ENCODE measurements around the gene APBA3.

The APBA3 gene, protein sequence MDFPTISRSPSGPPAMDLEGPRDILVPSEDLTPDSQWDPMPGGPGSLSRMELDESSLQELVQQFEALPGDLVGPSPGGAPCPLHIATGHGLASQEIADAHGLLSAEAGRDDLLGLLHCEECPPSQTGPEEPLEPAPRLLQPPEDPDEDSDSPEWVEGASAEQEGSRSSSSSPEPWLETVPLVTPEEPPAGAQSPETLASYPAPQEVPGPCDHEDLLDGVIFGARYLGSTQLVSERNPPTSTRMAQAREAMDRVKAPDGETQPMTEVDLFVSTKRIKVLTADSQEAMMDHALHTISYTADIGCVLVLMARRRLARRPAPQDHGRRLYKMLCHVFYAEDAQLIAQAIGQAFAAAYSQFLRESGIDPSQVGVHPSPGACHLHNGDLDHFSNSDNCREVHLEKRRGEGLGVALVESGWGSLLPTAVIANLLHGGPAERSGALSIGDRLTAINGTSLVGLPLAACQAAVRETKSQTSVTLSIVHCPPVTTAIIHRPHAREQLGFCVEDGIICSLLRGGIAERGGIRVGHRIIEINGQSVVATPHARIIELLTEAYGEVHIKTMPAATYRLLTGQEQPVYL

DNA sequence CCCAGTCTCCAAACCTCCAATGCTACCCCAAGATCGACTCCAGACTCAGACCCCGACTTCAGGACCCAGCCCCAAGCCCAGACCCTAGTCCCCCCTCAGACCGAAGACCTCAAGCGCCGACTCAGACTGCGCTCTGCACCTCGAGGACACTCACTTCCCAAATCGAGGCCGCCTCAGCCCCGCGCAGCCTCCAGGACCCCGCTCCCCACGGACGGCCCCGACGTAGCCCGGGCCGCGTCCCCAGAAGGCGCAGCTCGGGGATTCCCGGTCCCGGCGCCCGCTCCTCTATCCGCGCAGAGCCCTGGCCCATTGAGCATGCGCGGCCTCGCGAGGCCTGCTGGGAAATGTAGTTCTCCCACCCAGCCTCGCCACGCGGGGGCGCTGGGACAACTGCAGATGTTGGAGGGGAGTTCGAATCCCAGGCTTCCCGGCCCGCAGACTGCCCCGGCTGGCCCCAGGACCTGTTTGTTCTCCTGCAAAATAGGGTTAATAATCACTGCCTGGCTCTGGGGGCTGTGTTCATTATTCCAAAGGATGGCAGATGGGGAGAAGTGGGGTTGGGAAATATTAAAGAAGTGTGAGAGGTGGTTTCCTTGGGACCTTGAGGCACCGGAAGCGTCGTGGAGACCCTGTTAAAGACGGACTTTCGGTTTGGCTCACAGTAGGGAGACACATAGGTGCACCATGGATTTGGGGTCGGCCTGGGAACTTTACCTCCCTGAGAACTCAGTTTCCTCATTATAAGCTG lies at the start of gene APBA3:
Gene APBA3, minus strand, starts transcription at position 311 of the 748 bp plus-strand sequence. CDS start 1,428 bp downstream, outside the sequence.
- peak; percentile 96 for DNase-seq

DNA sequence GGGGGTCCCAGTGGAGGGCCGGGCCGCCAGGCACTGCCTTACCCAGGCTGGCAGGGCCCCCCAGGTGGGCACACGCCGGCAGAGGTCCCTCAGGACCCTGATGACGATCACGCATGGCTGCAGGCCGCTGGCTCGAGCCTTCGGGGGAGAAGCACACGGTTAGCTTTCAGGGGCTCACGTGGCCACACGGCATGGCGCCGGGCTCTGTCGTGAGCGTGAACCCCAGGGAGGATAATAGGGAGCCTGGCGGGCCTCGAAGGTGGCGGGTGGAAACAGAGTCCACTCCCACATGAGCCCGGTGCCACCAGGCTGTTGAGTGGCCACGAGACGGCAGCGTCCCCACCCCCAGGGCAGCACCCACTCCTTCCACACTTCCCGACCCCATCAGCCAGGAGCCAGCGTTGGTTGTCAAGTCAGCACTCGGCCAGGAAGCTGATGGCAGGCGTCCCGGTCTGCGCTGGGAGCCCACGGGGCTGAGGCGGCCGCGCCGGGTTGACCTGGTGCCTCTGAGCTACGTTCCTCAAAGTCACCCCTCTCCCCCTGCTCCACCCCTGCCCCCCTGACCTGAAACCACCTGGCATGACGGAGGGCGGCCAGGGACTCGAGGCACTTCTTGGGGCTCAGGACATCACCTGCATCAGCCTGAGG lies 49.3 kb upstream of the APBA3 start:
- DNase-seq = no peak

DNA sequence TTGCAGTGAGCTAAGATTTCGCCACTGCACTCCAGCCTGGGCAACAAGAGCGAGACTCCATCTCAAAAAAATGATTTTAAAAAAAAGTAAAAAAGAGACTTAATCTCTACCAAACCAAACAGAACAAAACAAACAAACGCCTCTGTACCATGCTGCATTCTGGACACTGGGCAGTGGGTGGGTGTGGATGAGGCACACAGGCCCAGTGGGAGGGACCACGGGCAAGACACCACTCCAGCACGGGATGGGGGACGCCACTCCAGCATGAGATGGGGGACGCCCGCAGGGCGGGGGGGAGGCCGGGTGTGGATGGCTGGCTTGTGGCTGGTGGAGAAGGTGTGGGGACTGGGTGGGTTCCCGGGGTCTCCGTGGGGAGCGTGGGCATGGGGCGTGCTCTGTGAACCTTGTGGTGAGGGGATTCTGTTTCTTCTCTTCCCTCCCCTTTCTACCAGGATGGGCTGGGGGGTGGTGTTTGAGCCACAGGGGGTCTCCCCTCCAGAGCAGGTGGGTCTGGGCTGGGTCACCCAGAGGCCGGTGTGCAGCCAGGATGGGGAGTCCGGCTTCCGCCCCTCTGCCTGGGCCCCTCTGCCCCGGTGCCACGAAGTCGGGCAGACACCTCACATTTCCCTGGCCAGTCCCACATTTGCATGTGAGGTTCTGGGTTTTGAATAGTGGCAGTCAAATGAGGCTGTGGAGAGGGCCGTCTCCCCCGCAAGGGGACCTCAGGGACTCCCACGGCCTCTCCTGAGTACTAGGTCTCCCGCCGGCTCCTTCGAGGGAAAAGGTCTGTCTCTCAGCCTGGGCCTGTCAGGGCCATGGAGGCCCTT lies 48.6 kb upstream of the APBA3 start:
- DNase-seq = no peak

DNA sequence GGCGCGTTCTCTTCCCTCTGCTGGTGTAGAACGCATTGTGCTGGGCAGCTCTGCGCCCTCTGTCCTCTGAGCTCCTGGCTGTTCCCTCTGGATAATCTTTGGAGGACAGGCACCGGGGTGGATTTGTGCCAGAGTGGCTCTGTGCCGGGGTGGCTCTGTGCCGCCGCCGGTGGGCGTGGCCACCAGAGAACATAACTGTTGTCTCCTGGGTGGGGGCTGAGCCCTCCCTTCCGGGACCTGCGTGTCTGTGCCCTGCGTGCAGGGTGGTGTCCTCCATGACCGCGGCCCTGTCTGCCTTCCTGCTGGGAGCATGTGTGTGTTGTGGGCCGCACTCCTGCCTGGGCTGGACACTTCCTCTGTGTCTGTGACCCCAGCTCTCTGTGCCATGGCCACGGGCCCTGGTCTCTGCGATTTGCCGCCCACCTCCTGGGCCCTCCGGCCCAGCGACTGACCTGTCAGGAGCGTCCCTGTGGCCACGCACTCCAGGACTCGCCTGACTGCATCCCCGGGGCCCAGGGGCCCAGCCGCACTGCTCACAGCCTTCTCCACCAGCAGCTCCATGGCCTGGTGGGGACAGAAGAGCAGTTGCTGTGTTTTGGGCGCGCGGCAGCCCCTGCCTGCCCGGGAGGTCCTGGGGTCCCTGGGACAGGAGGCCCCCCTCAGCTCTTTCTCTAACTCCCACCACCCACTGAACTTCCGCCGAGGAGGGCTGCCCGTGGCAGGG lies 47.1 kb upstream of the APBA3 start:
- no peak for DNase-seq

DNA sequence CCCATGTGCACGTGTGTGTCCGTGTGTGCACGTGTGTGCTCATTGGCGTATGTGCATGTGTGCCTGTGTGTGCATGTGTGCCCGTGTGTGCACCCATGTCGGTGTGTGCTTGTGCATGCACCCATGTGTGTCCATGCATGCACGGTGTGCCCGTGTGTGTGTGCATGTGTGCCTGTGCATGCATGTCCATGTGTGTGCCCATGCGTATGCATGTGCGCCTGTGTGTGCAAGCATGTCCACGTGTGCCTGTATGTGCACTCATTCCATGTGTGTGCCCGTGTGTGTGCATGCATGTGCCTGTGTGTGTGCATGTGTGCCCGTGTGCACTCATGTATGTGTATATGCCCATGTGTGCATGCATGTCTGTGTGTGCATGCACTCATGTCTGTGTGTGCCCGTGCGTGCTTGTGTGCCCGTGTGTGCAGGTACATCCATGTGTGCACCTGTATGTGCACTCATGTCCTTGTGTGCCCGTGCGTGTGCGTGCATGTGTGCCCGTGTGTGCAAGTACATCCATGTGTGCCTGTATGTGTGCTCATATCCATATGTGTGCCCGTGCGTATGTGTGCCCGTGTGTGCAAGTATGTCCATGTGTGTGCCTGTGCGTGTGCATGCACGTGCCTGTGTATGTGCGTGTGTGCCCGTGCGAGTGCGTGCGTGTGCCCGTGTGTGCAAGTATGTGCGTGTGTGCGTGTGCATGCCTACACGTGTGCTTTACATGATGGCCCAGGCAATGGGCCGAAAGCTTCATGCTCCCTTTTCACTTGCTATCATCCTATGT lies 46.3 kb upstream of the APBA3 start:
- no peak for DNase-seq

DNA sequence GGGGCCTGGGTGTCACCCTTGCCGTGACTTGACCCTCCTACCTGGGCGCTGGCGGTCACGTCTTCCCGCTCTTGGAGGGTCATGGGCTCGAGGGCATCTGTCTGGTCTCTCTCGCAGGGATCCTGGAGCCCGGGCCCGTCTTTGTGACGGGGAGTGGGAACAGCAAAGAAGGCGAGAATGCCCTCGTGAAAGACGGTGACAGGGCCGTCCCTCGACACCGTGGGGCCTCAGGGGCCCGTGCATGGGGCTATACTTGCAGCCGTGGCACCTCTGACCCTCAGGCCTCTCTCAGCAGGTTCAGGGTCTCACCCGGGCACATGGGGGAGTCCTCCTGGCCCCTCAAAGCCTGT lies 45.6 kb upstream of the APBA3 start:
- no peak for DNase-seq

DNA sequence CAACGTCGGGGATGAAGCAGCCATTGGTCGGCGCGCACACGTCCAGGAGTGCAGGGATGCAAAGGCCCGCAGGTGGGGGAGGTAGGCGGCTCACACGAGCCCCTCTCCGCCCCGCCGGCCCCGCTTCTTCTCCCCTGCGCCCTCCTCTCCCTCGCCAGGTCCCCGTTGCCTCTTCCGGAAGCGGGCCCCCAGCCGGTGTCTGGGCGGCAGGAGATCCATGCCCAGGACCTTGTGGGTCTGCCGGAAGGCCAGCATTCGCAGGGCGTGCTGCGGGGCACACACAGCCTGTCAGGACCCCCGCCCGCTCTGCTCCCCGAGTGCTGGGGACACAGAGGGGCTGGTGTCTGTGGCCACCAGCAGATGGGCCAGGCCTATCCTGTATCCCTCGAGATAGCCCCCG lies 44.4 kb upstream of the APBA3 start:
- no peak for DNase-seq

DNA sequence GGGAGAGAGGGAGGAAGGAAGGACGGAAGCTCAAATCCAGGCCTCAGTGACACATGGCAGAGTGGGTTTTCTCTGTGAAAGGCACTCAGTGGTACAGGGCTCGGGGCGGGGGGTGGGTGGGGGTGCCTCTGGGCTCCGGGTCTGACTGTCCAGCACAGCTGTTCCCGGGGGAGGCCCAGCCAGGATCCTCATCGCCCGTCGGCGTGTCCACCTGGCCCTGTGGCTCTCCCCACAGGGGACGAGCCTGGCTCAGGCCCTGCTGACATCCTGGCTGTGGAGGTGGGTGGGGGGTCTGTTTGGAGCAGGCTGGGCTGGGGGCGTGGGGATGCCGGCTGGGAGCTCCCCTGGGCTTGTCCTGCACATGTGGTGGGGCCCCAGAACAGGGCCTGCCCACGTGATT lies 42.9 kb upstream of the APBA3 start:
- DNase-seq = no peak

DNA sequence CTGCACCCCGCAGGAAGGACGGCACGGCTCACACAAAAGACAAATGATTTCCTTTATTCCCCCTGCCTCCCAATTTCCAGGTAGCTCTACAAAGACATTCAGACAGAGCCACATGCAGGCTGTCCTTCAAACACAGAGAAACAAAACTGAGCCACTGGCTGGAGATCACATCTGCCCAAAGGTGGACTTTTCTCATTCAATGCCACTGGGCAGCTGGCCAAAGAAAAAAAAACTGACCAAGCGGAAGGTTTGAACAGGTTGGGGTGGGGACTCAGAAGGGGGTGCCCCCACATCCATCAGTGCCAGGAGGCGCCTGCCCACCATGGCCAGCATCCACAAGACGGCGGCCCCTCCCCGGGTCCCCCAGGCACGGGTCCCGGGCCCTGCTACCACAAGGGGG lies 42.5 kb upstream of the APBA3 start:
- no peak for DNase-seq

DNA sequence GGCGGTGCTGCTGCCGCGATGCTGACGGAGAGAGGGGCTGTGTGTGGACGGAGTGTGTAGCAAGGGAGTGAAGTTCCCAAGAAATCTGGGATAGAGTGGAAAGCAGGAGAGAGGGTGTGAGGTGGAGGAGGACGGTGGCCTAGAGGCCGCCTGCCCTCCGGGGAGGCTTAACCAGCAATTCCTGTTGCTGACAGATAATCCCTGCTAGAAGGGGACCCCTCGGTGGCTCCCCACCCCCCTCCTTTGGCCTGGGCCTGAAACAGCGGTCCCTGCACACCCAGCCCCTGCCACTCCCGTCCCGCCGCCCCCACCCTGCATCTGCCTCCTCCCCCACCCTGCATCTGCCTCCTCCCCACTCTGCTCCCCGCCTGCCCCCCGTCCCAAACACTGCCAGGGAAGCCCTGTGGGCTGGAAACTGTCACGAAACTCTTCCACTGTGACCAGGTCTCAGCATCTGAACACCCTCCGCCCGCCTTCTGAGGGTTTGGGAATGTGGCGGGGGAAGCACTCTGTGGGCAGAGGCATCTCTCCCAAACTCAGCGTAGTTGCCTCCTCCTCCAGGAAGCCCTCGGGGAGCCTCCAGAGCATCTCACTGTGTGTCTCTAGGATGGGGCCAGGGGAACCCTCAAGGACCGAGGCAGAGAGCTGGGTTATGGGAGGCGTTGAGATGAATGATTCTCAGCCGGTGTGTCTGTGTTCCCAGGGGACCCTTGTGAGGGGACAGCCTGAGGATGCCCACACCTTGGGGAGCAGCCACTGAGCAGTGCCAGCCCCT lies 41.8 kb upstream of the APBA3 start:
- DNase-seq = no peak

DNA sequence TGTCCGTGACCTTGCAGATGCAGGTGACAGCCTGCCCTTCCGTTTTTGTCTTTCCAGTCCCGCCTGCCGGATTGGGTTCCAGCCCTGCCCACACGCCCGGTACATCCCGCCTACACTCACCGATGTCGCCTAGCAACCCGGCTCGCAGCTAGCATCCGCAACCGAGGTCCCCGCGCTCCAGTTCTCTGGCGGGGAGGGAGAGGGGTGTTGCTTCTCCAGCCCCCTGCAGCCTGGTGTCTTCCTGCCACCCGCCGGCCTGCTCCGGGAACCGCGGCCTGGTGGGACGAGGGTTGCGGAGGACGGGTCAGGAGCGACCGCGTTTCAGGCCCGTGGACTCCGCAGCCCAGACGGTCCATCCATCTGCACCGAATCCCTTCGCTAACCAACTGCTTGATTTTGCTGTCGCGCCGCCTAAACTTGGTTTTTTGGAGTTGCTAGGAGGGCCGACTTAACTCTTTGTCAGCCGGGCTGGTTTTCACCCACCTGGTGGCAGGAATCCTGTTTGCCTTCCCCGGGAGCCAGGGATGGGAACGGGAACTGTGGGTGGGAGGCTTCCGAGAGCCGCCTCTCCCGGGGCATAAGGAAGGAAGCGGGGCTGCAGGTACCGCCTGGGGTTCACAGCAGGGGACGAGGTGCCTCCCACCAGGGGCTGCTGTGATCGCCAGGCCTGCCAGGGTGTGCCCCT lies 40.1 kb upstream of the APBA3 start:
- DNase-seq = peak; percentile 77

DNA sequence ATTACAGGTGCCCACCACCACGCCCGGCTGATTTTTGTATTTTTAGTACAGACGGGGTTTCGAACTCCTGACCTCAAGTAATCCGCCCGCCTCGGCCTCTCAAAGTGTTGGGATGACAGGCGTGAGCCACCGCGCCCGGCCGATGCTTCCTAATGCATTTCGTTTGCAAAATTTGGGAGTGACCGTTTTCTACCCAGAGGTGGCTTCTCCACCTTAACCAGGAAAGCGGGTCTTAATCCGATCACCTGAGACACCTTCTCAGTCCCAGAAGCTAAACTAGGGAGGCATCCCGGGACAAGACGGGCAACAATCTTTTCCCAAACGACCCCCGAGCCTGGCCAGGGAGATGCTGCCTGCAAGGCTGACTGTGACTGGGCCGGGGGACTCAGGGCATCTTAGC lies 39.5 kb upstream of the APBA3 start:
- no peak for DNase-seq

DNA sequence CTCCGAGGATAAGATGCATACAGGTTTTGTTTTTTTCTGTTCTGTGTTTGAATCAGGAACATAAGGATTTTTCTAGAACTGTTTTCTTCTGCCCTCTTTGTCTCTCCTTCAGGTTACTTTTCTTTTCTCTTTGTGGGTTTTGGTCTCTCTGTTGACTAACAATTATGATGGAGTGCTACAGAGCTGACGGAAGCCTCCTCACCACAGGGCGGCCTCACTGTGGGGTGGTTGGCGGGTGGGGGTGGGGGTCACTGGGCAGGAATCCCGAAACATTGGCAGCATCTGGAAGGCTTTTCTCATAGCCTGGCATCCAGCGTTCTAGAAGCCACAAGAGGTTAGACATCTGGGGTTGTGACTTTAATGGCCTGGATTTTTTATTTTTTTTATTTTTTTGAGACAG lies 36.6 kb upstream of the APBA3 start:
- DNase-seq = no peak

DNA sequence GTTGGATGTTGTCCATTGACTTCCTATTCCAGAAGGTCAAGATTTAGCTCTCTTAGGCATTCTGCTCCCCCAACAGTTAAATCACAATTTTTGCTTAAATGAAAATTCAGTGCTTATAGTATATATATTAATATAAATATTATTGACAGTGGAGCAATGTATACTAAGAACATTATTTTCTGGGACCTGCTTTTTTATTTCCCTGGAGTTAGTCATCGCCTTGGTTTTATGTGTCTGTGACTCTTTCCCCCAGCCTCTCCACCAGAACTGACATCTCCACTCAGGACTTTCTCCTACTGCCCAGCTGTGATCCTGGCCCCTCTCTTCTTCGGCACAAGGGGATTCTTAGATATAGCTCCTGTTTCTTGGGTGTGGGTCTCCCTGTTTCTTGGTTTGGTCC lies 34.9 kb upstream of the APBA3 start:
- DNase-seq = no peak

DNA sequence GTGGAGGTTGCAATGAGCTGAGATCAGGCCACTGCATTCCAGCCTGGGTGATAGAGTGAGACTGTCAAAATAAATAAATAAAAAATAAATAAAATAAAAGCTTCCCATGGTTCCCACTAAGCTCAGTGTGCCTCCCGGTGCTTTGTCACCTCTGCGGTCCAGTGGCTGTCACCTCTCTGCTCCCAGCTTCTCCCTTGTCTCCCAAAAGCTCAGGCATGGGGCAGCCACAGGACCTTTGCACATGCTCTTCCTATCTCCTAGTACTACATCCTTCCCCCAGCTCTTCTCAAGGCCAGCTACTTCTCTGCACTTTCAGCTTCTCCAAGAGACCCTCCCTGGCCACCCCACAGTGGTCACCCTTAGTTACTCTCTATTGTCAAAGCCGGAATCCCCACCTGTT lies 32.3 kb upstream of the APBA3 start:
- no peak for DNase-seq

DNA sequence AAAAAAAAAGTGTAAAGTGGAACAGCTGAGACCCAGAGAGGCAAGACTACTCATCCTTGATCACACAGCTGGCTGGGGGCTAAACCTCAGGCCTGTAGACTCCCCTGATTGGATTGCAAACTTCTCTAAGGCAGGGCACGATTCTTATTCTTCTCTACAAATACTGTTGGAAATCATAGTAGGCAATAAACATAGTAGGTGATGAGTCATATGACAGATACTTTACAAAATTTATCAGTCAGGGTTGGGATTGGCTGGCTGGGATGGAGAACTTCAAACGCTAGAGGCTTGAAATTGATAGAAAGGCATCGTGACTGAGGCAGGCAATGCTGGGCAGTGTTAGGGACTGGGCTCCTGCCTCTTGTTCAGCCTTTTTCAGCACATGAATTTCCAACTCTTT lies 30.6 kb upstream of the APBA3 start:
- no peak for DNase-seq

DNA sequence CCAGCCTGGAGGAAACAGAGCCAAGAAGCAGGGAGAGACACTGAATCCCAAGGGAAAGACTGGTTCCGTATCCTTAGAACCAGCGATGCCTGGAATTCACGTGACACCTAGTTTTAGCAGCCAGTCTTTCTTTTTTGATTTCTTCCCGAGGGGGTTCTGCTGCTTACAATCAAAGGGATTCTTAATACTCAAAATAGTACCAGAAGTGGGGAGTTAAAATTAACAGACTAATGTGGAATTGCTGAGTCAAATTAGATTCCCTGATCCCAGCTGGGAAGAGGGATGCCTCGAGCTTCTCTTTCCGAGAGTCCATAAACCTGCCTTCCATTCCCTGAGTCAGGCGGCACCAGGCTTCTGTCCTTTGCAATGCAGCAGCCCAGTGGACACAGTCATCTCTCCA lies 29.4 kb upstream of the APBA3 start:
- DNase-seq = no peak

DNA sequence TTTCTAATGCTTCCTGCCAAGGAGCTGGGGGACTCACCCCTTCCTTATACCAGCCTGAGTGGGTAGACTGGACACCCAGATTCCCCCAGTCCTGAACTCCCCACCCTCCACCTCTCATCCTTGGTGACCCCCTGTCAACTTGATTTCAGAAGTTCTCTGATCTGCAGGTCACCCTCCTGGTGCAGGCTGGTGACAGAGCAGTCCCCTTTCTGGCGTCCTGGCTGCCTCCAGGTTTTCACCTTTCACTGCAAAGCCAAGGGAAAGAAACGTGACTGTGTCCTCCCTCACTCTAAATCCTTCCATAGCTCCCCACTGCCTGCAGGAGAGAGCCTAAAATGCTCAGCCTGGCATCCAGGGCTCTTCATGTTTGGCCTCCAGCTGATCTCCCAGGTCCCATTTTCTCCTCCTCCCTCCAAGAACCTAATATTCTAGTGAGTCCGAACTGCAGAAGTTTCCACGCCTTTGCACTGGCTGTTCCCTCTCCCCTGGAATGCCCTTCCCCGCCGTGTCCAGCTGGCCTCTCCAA lies 28.8 kb upstream of the APBA3 start:
- no peak for DNase-seq

DNA sequence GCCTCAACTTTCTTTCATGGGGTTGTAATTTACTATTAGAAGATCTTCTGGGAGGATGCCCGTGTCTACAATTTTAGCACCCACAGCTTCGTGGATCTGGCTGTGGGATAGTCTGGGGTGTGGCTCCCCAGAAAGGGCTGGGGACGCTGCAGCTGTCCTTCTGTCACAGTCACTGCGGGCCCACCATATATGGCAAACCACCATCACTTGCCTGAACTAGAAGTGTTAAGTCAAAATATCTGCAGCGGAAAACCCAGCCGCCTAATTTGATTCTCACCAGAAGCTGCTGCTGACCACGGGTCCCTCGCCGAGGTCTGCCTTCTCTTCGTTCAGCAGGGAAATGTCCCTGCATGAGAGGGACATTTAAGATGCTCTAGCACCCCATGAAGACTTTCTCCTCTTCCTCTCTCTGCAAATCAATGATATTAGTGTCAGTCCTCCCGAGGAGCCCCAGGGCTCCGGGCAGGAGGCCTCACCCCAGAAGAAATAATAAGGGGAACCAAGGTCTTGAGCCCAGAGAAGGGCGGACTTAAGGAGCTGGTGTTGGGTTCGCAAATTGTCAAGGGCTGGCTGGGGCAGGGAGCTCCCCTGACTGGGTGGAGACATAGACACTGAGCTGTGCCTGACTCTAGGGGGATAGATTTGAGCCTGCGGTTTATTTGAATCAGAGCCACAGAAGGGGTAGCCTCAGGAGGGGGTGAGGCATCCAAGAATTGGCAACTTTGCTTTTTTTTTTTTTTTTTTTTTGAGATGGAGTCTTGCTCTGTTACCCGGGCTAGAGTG lies 27.7 kb upstream of the APBA3 start:
- no peak for DNase-seq

All from retina (tissue), 1 donor.